HG02852 (cell line): ENCODE data around the gene TMC7.
A peak's percentile ranks its signal among the peaks of the same experiment; 100 is the strongest.

Experiments used
- ATAC-seq: cut with Tn5 transposase; IDR thresholded peaks from one replicate; pipeline ENCODE4 v1.9.1; 2021; ENCODE audit warnings: mild to moderate bottlenecking, moderate library complexity; ENCODE audit not compliant: unreplicated experiment

The TMC7 gene

GRCh38 chr16:19021747-19022146 lies 38.0 kb downstream of the TMC7 start:
- no peak for ATAC-seq

- no peak for ATAC-seq
Measured at GRCh38 chr16:19027416-19027815, 43.7 kb downstream of the TMC7 start.

DNA sequence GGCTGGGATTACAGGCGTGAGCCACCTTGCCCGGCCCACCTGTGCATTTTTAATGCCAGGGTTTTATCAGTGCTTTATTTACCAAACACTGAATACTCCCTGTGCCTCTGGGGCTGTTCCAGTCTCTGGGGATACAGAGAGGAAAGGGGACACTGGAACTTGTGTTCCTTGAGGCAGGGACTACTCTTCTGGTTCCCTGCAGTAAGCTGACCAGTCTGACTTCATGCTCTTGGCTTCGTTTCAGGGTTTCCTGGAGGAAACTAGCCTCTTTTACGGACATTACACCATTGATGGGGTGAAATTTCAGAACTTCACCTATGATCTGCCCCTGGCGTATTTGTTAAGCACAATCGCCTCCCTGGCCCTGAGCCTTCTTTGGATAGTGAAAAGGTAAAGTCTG lies 46.2 kb downstream of the TMC7 start:
- ATAC-seq, result no peak

GRCh38 chr16:19031738-19032137 lies 48.0 kb downstream of the TMC7 start:
- no peak for ATAC-seq

GRCh38 chr16:19033761-19034160 lies 50.0 kb downstream of the TMC7 start:
- ATAC-seq, result no peak

DNA sequence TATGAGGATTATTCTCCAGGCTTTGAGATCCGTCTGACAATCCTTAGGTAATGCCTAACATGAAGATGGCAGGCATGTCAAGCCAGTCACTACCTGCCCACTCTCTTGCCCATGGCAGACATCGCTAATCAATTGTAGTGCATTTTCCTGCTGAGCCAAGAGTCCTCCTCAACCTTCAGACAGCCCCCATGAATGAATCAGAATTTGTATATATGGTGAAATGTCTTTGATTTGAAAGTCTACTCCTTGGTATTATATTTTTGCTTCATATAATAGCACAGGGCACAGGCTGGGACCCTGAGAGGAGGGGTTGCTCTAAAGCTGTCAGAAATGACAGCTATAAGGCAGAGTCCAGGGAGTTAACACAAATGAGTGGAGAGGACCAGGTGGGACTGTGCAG lies 56.7 kb downstream of the TMC7 start:
- no peak for ATAC-seq

- ATAC-seq, result no peak
Measured at GRCh38 chr16:19044769-19045168, 61.0 kb downstream of the TMC7 start.

GRCh38 chr16:19046062-19046461 lies 62.3 kb downstream of the TMC7 start:
- no peak for ATAC-seq

DNA sequence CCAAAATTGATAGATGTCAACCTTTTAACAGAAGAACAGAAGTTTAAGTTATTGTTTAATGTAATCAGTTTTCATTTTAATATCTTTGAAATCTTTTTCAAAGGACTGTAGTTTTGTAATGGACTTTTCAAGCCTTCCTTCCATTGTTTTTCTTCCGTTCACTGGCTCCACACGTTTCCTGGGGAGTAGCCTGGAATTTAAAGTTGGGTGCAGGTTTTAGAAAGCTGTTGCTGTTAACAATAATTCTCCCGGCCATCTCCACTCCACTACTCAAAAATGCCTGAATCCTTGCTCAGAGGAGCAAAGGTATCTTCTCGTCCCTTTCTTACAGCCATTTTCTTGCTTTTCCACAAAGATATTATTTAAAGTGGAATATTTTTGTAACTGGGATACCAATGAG lies 79.0 kb downstream of the TMC7 start:
- no peak for ATAC-seq

GRCh38 chr16:19066988-19067348 lies 83.2 kb downstream of the TMC7 start:
- ATAC-seq, result no peak

DNA sequence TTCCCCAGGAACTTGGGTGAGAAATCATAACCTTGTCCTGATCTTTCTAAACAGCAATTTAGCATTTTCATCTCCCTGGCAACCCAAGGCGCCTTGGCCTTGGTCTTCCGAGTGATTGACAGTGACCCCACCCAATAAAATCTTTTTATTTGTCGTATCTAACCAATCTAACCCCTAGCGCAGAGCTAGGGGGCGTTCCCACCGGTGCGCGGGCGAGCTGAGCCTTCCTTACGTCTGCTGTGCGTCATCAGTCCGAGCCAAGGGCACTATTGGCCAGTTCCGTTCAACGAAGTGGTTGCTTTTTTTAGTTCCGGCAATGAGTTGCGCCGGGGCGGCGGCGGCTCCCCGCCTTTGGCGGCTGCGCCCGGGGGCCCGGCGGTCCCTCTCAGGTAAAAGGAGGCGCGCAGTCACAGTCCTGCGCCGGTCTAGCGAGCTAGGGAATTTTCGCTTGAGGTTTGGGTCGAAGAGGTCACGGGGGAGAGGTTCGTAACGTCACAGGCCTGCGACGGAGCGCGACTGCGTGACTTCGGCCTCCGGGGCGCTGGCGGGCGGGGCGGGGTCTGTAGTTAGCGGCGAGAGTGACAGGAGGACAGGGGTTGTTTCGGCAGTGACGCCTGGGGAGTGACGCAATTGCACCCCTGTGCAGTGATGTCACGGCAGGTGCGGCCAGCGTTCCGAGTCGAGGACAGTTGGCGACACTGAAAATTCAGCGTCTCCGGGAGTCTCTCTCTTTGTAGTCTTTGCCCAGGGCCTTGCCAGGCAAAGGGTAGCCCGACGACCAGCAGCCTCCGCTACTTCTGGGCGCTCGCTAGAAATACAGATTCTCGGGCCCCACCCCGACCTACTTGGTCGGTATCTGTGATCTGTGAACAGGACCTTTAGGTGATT lies 83.9 kb downstream of the TMC7 start, which contains the start of gene COQ7:
Gene COQ7 (plus strand): TSS at position 266 of the 888 bp plus-strand sequence. CDS start 51 bp downstream, at position 317.
- peak; percentile 87 for ATAC-seq

DNA sequence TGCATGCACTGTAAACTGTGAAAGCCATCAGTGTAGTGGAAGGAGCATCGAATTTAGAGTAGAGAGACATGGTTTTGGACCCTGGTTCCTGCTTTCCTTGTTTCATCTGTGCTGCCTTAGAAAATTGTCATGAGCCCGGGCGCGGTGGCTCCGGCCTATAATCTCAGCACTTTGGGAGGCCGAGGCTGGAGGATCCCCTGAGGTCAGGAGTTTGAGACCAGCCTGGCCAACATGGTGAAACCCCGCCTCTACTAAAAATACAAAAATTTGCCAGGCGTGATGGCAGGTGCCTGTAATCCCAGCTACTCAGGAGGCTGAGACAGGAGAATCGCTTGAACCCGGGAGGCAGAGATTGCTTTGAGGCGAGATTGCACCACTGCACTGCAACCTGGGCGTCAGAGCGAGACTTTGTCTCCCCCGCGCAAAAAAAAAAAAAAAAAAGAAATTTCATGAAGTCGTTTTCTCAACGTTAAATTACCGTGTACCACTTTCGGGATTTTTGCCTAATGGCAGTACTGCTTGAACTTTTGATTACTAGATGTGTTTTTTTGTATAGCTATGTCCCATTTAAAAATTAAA lies 84.6 kb downstream of the TMC7 start:
- ATAC-seq, result no peak

DNA sequence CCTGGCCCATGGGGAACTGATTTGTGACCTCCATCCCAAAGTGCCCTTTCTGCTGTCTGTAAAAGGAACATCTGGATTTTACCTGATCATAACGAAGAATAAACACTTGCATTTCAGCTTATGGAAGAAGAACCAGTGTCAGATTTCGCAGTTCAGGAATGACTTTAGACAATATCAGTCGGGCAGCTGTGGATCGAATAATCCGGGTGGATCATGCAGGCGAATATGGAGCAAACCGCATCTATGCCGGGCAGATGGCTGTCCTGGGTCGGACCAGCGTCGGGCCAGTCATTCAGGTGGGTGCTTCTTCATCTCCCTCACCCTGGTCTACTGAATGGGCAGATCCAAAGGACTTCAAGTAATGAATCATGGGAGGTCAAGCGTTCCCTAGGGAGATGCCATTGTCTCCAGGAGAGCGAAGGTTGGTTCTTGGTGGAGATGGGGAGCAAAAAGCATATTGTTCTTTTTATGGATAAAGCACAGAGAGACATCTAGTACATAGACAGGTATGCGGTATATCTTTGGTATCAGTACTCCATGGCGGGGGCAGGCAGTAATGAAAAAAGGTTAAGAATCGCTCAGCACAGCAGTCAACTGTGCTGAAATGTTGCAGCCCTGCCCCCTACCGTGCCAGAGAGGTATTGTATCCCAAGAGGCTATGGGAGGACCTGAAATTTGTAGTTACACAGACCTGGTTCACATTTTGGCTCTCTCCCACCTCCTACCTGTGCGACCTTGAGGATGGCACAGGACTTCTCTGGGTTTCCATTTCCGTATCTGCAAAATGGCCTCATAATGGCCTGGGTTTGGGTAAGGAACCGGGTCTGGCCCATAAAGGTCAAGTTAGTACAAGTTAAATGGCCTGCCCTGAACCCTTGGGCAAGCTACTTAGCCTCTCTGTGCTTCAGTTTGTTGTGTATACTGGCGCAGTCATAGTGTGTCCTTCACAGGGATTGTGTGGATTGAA lies 88.4 kb downstream of the TMC7 start:
- ATAC-seq, result no peak

- no peak for ATAC-seq
Measured at GRCh38 chr16:19073344-19073743, 89.6 kb downstream of the TMC7 start.

- no peak for ATAC-seq
Measured at GRCh38 chr16:19073863-19074262, 90.1 kb downstream of the TMC7 start.

DNA sequence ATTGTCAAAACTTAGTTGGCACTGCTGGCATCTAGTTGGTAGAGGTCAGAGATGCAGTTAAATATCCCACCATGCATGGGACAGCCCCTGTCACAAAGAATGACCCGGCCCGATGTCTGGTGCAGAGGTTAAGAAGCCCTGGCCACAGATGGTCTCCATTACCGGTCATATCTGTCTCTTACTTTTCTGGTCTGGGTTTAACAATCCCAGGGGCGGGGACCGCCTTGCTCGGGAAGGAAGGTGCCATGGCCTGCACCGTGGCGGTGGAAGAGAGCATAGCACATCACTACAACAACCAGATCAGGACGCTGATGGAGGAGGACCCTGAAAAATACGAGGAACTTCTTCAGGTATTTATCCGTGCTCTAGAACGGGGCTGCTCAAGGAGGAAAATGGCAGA lies 91.8 kb downstream of the TMC7 start:
- no peak for ATAC-seq

DNA sequence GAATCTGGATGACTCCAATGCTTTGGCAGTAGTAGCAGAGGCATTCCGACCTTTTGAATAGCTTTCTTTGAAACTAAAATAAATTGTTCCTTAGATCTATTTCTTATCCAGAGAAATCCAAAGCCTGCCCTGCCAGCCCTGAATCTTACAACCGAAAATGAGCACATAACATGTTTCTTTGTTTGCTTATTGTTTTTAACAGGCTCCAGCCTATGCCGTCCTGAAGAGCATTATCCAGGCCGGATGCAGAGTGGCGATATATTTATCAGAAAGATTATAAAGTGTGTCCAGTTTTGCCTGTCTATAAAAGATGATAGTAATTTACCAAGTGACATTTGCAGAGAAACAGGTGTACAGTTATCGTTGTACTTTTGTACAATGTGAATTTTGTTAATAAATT lies 94.1 kb downstream of the TMC7 start:
- no peak for ATAC-seq

- no peak for ATAC-seq
Measured at GRCh38 chr16:19083670-19084069, 99.9 kb downstream of the TMC7 start.

GRCh38 chr16:19084139-19084538 lies 100.4 kb downstream of the TMC7 start:
- no peak for ATAC-seq

DNA sequence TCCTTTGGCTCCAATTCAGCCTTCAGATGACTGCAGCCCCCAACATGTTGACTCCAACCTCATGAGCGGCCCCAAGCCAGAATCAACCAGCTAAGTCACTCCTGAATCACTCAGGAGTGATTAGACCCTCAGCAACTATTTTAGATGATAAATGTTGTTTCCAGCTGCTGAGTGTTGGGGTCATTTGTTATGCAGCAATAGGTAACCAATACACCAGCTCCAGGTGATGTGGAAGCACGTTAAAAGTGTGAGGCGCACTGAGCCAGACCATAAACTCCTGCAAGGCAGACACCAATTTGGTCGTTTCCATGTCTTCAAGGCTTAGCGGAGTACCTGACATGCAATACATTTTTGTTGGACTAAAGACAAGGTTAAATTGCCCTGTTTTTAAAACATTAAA lies 101.1 kb downstream of the TMC7 start:
- no peak for ATAC-seq

- no peak for ATAC-seq
Measured at GRCh38 chr16:19085679-19086200, 102.0 kb downstream of the TMC7 start.
